Right renal cortex interstitium (tissue), 3 donors: ENCODE results near the gene SLC15A1. TPM values are rescaled to one million over a fixed set of nuclear protein-coding genes. Genes with fewer than 3 reads are reported as not detected.

Source experiments
- polyA plus RNA-seq, 3 donors: library from polyadenylated mRNA; unstranded; fragments of 120-200 nt; gene quantifications; one replicate each; pipeline ENCODE4 v1.2.1, GENCODE V29; 2013; ENCODE audit not compliant: insufficient read length in 3 of 3

The SLC15A1 gene
- polyA plus RNA-seq, 3 donors, result 7.4 to 10.1 (median 7.6) TPM

Other genes starting within 250 kb of the SLC15A1 start
- 100 to 1,000 TPM; 114 to 117 (median 116) TPM for gene STK24, start 175.6 kb downstream of the SLC15A1 start, polyA plus RNA-seq
- gene DOCK9, start 225.4 kb upstream of the SLC15A1 start, polyA plus RNA-seq, result 10 to 100 TPM; 63.2 to 64.1 (median 64.0) TPM